CD4-positive, alpha-beta T cell treated with Interleukin-6 for 4 hours (primary cell): Measurements from ENCODE around the gene S100A1.
"Not testable (repeated sequence)": the region's sequence is repeated elsewhere in the genome, so short reads cannot be mapped to it uniquely, and the experiment has no call there.

Source experiments
- DNase-seq: peaks from one replicate; pipeline ENCODE4 v3.0.0-alpha.2; 2020; ENCODE audit warnings: mixed read lengths

Gene S100A1

GRCh38 chr1:153658400-153659174 is 30.4 kb downstream of the S100A1 start, which contains the start of gene SNAPIN:
SNAPIN (plus strand) TSS chr1:153658703; CDS start chr1:153658744, 41 bp downstream.
- peak; percentile 93 for DNase-seq

GRCh38 chr1:153659175-153659534 is 30.9 kb downstream of the S100A1 start:
- no peak for DNase-seq

- no peak for DNase-seq
Observed at GRCh38 chr1:153659656-153660055, 31.4 kb downstream of the S100A1 start.

GRCh38 chr1:153661111-153661708 is 33.0 kb downstream of the S100A1 start:
- DNase-seq: no peak

GRCh38 chr1:153662269-153662668 is 34.0 kb downstream of the S100A1 start:
- no peak for DNase-seq

- DNase-seq: no peak
Observed at GRCh38 chr1:153663211-153663610, 35.0 kb downstream of the S100A1 start.

GRCh38 chr1:153667439-153667838 is 39.2 kb downstream of the S100A1 start:
- no peak for DNase-seq

GRCh38 chr1:153668672-153669071 is 40.4 kb downstream of the S100A1 start:
- not testable (repeated sequence) for DNase-seq

- DNase-seq: no peak
Observed at GRCh38 chr1:153669606-153670005, 41.4 kb downstream of the S100A1 start.

- peak; percentile 33 for DNase-seq
Observed at GRCh38 chr1:153670257-153670858, 42.1 kb downstream of the S100A1 start.

GRCh38 chr1:153670859-153671627 is 42.8 kb downstream of the S100A1 start, which contains the start of gene ILF2:
ILF2 (minus strand) TSS chr1:153670993; CDS start chr1:153670922, 71 bp downstream.
- DNase-seq: peak; percentile 97

- DNase-seq: peak; percentile 35
Observed at GRCh38 chr1:153671628-153672353, 43.6 kb downstream of the S100A1 start.

GRCh38 chr1:153673511-153673910 is 45.3 kb downstream of the S100A1 start:
- no peak for DNase-seq

GRCh38 chr1:153677718-153678518 is 49.7 kb downstream of the S100A1 start:
- DNase-seq: peak; percentile 61

- peak; percentile 41 for DNase-seq
Observed at GRCh38 chr1:153678519-153679336, 50.5 kb downstream of the S100A1 start, which contains the start of gene NPR1. NPR1 (plus strand) TSS chr1:153678688; CDS start chr1:153679109, 421 bp downstream.

- DNase-seq: peak; percentile 33
Observed at GRCh38 chr1:153679337-153680119, 51.3 kb downstream of the S100A1 start.

GRCh38 chr1:153680120-153680403 is 51.8 kb downstream of the S100A1 start:
- no peak for DNase-seq
